ENCODE measurements around the gene S100A6.

DNA sequence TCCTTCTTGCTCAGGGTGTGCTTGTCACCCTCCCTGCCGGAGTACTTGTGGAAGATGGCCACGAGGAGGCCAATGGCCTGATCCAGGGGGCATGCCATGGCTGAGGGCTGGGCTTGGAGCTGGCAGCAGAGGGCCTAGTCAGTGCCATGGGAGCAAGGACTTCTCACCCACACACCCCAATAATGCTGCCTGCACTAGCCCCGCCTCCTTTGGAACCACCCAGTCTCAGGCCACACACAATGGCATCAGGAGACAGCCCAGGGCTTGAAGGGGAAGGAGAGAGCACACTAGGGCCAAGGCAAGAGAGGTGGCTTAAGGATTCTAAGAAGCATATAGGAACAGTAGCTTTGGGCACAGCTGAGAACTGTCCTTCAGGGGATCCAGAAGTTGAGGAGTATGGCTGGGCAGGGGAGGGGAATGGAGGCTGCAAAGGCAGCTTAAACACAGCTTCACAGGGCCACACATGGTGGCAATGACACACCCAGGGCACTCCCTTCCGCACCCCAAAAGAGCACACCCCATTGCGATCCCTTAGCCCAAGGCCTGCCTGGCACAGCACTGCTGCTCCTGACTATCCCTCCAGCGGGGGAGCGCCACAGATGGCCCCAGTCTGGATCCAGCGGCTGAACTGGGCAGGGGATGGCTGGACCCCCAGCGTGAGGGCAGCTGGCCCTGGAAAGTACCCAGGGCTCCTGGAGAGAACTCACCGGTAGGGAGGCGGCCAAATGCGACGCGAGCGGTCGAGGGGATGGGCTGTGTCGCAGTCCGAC is at the start of gene S100A6:
- TF ChIP-seq, protein P1, sequence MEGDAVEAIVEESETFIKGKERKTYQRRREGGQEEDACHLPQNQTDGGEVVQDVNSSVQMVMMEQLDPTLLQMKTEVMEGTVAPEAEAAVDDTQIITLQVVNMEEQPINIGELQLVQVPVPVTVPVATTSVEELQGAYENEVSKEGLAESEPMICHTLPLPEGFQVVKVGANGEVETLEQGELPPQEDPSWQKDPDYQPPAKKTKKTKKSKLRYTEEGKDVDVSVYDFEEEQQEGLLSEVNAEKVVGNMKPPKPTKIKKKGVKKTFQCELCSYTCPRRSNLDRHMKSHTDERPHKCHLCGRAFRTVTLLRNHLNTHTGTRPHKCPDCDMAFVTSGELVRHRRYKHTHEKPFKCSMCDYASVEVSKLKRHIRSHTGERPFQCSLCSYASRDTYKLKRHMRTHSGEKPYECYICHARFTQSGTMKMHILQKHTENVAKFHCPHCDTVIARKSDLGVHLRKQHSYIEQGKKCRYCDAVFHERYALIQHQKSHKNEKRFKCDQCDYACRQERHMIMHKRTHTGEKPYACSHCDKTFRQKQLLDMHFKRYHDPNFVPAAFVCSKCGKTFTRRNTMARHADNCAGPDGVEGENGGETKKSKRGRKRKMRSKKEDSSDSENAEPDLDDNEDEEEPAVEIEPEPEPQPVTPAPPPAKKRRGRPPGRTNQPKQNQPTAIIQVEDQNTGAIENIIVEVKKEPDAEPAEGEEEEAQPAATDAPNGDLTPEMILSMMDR (conservative IDR thresholded peaks at IDR 0.05 in 1 of 2, IDR thresholded peaks at IDR 0.05 in 1 of 2; ENCODE audit: low read depth in 1 of 2, low read length in 2 of 2) = no peak
- no peak for TF ChIP-seq EZH2 (IDR thresholded peaks at IDR 0.05; ENCODE audit: low read length, missing control alignments)
